Testis (tissue), 3 donors: ENCODE measurements around the gene SRCAP. TPM values are rescaled to one million over a fixed set of nuclear protein-coding genes. Genes with fewer than 3 reads are reported as not detected.

ENCODE experiments used
- DNase-seq: peaks from one replicate; pipeline ENCODE4 v3.0.0-alpha.2; 2019
- H3K27ac ChIP-seq, 2 donors: fragments of 200-600 bp; sonication (generic); one replicate each; pipeline ENCODE4 v1.5.1; 2019
- H3K27me3 ChIP-seq: fragments of 200-600 bp; sonication (generic); one replicate; pipeline ENCODE4 v1.5.1; 2019
- H3K36me3 ChIP-seq: fragments of 200-600 bp; sonication (generic); one replicate; pipeline ENCODE4 v1.5.1; 2017; ENCODE audit warnings: low read depth; ENCODE audit errors: missing control alignments
- H3K4me1 ChIP-seq: fragments of 200-600 bp; sonication (generic); one replicate; pipeline ENCODE4 v1.5.1; 2019
- H3K4me3 ChIP-seq, 2 donors: fragments of 200-600 bp; sonication (generic); one replicate each; pipeline ENCODE4 v1.5.1; 2017 to 2019
- H3K9me3 ChIP-seq: fragments of 200-600 bp; sonication (generic); one replicate; pipeline ENCODE4 v1.5.1; 2017
- CTCF ChIP-seq, 3 experiments: fragments of 450-650 bp in 2 of 3; fragments of 200-600 bp in 1 of 3; sonication (generic) in 1 of 3; IDR thresholded peaks; one replicate each; pipeline ENCODE4 v1.5.1; 2016 to 2019; ENCODE audit warnings: antibody characterized with exemption in 3 of 3, mild to moderate bottlenecking in 2 of 3, moderate library complexity in 1 of 3
- POLR2A ChIP-seq: fragments of 450-650 bp; IDR thresholded peaks from one replicate; pipeline ENCODE4 v1.6.1; 2017; ENCODE audit warnings: antibody characterized with exemption, mild to moderate bottlenecking, moderate library complexity
- WGBS, 2 donors: methylation state at CpG; one replicate each; pipeline ENCODE4 v1.1.5; 2018; 5-methylcytosine and 5-hydroxymethylcytosine counted together
- intact Hi-C: fragments of 100-400 bp; cut with DNase I; formaldehyde crosslinking; loops from one replicate; pipeline ENCODE4 v1.15.1; 2023; ENCODE audit warnings: low total_unique reads
- polyA plus RNA-seq: library from polyadenylated mRNA; stranded (reverse); fragments of 350-450 nt; fragmentation: Illumina TruSeq; extraction: RNeasy Lipid Tissue Mini Kit (QIAGEN cat#74804); gene quantifications from one replicate; pipeline ENCODE4 v1.2.3, GENCODE V29; 2014; ENCODE audit warnings: low read depth, low replicate concordance; ENCODE audit not compliant: insufficient read depth
- total RNA-seq, 2 donors: library from RNA; depleted of rRNA; stranded (reverse); fragments of >200 nt; gene quantifications; one replicate each; pipeline ENCODE4 v1.2.3, GENCODE V29; 2016

SRCAP gene
- total and polyA plus RNA-seq, 3 donors from 2014 or later = 44.3 to 80.8 (median 74.3) TPM

DNA sequence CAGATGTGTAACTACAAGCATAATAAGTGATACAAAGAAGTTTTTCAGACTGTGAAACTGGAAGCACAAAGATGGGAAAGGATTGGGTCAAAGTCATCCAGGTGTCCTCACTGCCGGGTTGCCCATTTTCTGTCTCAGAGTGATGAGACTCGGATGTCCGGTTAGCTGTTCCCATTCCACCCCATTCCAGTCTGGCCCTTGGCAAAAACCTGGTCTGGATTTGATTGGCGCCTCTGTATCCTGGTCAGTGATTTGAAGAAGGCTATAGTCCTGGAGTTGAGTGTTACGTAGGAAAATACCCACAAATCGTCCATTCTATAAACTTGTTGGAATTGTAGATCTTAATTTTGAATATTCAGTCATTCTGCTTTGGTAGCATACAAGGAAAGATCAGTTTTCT is 29.4 kb downstream of the SRCAP start:
- no peaks in the 10 kb centered on the region for H3K36me3 ChIP-seq

GRCh38 chr16:30728899-30729672 is 30.1 kb downstream of the SRCAP start:
- no peak for TF ChIP-seq POLR2A
- no peak for TF ChIP-seq CTCF (IDR thresholded peaks at IDR 0.05)
- WGBS, 2 donors = 86 to 87% methylated on average over 17 of the region's 17 CpGs
- intact Hi-C loops = no loop called here
- Histone ChIP-seq H3K9me3 (no peaks in the 10 kb centered on the region), H3K4me1 (peaks cover 2% of the 10 kb centered on the region), H3K27me3 (no peaks in the 10 kb centered on the region), H3K4me3 (no peak overlapping the region), H3K36me3 (no peaks in the 10 kb centered on the region), H3K27ac (no peak overlapping the region)
- DNase-seq = no peak

More for the DNA sequence above, 29.4 kb downstream of the SRCAP start:
- no peak overlapping the region for H3K4me3 ChIP-seq
- 90% methylated on average over 6 of the region's 6 CpGs for WGBS, 2 donors
- TF ChIP-seq CTCF (IDR thresholded peaks at IDR 0.05) (no peak), POLR2A (no peak)
- intact Hi-C loops = no loop called here
- no peaks in the 10 kb centered on the region for H3K9me3 ChIP-seq
- no peaks in the 10 kb centered on the region for H3K27me3 ChIP-seq
- H3K27ac ChIP-seq = no peak overlapping the region
- no peak for DNase-seq
- peaks cover 2% of the 10 kb centered on the region for H3K4me1 ChIP-seq

- intact Hi-C loops = no loop called here
- H3K4me3 ChIP-seq = no peak overlapping the region
- no peak overlapping the region for H3K27ac ChIP-seq
- no peaks in the 10 kb centered on the region for H3K27me3 ChIP-seq
- H3K36me3 ChIP-seq = no peaks in the 10 kb centered on the region
- no peaks in the 10 kb centered on the region for H3K4me1 ChIP-seq
- TF ChIP-seq POLR2A (no peak), CTCF (IDR thresholded peaks at IDR 0.05) (no peak)
- no peak for DNase-seq
- no peaks in the 10 kb centered on the region for H3K9me3 ChIP-seq
- WGBS, 2 donors = 88 to 94% methylated on average over 3 of the region's 3 CpGs
These were observed 32.4 kb downstream of the SRCAP start for GRCh38 chr16:30731411-30731810.

DNA sequence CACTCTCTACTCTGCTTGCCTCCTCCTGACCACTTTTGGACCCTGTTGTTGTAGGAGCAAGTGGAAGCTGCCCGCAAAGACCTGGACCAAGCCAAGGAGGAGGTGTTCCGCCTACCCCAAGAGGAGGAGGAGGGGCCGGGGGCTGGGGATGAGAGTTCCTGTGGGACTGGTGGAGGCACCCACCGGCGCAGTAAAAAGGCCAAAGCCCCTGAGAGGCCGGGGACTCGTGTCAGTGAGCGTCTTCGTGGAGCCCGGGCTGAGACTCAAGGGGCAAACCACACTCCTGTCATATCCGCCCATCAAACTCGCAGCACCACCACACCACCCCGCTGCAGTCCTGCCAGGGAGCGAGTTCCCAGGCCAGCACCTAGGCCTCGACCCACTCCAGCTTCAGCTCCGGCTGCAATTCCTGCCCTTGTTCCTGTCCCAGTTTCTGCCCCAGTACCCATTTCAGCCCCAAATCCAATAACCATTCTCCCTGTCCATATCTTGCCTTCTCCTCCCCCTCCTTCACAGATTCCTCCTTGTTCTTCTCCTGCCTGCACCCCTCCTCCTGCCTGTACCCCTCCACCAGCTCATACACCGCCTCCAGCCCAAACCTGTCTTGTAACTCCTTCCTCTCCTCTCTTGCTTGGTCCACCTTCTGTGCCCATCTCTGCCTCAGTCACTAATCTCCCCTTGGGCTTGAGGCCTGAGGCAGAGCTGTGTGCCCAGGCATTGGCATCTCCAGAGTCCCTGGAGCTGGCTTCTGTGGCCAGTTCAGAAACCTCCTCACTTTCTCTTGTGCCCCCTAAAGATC is 38.2 kb downstream of the SRCAP start:
- no peak overlapping the region for H3K4me3 ChIP-seq
- 90% methylated on average over 8 to 17 of the region's 17 CpGs for WGBS, 2 donors

More for the DNA sequence above, 38.2 kb downstream of the SRCAP start:
- Histone ChIP-seq H3K27me3 (no peaks in the 10 kb centered on the region), H3K36me3 (peaks cover 4% of the 10 kb centered on the region), H3K4me1 (peaks cover 12% of the 10 kb centered on the region), H3K9me3 (no peaks in the 10 kb centered on the region), H3K27ac (no peak overlapping the region)
- TF ChIP-seq POLR2A (no peak), CTCF (IDR thresholded peaks at IDR 0.05) (no peak)
- DNase-seq = no peak
- intact Hi-C loops = no loop called here
